Stimulated activated CD4-positive, alpha-beta T cell treated with anti-CD3 and anti-CD28 coated beads, Interleukin-4, amount 100 ng/mL, for 4 hours (primary cell): ENCODE results near the gene ITIH5.
"Not testable (repeated sequence)": the region's sequence is repeated elsewhere in the genome, so short reads cannot be mapped to it uniquely, and the experiment has no call there.

Source experiments
- DNase-seq, 2 experiments: peaks; one replicate each; pipeline ENCODE4 v3.0.0-alpha.2; 2020

The ITIH5 gene

GRCh38 chr10:7686351-7687171, 19.8 kb upstream of the ITIH5 start:
- no peak for DNase-seq

- not testable (repeated sequence) for DNase-seq
Observed at GRCh38 chr10:7680078-7680477, 13.3 kb upstream of the ITIH5 start.

DNA sequence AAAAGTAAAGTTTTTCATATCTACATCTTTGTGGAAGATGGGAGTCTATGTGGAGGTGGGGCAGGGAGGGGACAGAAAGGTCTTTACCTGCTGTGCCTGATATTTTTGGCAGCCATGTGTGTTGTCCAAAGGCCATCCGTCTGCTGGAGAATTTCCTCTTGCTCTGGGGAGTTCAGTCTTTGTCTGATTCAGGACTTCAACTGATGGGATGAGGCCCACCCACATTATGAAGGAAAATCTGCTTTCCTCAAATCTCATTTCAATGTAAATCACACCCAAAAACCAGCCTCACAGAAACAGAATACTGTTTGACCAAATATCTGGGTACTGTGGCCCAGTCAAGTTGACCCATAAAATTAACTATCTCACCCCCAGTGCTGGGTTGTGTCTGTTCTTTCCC, 12.5 kb upstream of the ITIH5 start:
- DNase-seq = no peak

DNA sequence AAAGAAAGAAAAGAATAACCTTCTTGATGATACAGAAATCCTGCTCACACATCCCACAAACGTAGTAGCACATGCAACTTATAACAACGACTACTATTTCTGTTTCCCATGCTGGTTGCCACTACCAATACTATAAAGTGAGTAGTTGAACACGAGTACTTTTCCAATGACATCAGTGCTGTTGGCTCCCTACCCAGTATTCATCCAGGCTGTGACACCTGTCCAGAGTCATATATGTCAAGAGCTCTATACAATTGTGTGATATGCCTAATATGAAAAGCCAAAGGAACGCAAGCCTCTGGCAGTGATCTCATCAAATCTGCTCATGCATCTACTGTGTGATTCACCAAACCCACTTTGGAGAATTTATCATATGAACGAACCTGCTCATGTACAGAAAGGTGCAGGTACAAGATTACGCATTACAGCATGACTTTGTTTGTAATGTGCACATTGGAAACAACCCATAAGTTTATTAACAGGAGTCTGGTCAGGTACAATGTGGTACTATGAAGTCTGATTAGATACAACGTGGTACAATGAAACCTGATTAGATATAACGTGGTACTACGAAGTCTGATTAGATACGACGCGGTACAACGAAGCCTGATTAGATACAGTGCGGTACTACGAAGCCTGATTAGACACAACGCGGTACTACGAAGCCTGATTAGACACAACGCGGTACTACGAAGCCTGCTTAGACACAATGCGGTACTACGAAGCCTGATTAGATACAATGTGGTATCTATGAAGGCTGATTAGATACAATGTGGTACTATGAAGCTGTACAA, 5.8 kb upstream of the ITIH5 start:
- DNase-seq = no peak

DNA sequence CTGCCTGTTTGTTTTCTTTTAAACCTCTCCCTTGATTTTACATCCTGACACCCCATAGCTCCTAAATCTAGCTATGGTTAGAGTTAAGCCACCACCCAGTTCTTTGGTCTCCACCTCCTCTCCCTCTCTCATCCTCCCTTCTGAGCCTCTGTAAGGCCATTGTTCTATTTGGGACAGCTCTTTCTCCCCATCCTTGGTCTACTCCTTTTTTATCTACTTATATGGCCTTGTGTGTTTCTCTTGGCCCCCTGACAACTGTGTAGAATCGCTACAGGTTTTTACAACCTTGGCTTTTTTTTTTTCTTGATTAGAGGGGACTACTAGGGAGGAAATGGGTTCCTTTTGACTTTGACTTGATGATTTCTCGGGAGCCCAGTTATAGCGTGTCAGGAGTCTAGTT, 3.4 kb upstream of the ITIH5 start:
- no peak for DNase-seq

DNA sequence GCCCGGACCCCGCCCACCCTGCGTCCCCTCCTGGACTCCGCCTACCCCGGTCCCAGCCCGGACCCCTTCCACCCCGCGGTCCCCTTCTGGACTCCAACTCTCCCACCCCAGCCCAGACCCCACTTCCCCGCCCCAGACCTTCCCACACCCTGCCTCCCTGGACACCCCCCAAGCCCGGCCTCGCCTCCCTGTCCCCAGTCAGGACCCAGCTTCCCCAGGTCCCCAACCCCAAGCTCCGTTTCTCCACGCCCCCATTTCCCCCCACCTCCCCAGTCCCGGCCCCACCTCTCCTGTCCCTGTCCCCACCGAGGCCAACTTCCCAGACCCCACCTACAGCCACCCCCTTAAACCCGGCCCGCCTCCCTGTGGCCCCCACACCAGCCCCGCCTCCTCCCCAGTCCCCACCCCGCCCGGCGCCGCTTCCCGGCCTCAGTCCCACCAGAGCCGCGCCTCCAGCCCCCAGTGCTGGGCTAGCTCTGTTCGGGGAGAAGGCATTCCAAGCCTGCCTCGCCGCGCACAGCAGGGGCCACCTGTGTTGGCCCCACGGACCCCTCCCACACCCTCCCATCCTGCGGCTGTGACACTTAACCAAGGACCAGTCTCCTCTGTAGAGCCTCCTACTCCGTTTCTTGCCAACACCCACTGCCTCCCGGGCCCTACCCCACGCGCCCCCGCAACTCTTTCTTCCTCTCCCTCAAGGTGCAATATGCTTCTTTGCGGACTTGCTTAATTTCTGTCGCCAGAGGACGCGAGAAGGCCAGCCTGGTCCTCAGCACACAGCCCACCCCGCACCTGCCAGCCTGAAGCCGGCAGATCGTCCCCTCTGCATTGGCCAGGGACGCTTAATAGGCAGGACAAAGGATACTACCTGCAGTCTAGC, 736 bp upstream of the ITIH5 start:
- peak in 1 of 2 experiments; percentile 26 for DNase-seq

DNA sequence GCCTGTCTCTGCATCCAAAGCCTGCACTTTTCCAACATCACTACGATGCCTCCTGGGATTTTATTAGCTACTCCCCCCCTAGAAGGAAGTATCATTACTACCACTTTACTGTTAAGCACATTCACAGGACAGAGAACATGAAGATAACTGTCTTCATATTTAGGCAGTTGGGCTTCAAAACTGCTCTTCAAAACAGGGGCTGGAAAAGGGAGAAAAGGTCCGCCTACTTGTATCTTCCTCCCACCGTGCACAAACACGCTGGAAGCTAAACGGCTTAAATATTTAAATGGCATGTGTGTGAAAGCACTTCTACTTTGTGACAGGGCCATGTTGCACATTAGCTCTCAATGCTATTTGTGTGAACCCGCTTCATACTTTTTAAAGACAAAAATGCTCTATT, 999 bp downstream of the ITIH5 start:
- no peak for DNase-seq

GRCh38 chr10:7664707-7665106, 2.1 kb downstream of the ITIH5 start:
- DNase-seq = no peak

GRCh38 chr10:7662522-7662921, 4.2 kb downstream of the ITIH5 start:
- no peak for DNase-seq

- DNase-seq = no peak
Observed at GRCh38 chr10:7659560-7659959, 7.2 kb downstream of the ITIH5 start.

DNA sequence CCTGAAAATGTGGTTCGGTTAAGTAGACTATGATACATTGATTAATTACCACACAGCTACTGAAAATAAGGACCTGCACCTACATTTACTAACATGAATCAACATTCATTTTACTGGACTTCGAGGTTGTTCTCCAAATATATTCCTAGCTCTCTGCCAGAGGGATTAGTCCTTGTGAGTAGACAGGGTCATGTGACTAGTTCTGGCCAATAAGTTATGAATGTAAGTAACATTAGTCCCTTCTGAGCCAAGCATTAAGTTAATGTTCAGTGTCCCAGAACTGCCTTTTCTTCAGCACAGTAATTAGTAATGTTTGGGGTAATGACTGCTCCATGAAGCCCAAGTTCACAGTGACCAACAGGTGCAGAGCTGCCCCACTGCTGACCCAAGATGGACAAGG, 9.2 kb downstream of the ITIH5 start:
- no peak for DNase-seq

DNA sequence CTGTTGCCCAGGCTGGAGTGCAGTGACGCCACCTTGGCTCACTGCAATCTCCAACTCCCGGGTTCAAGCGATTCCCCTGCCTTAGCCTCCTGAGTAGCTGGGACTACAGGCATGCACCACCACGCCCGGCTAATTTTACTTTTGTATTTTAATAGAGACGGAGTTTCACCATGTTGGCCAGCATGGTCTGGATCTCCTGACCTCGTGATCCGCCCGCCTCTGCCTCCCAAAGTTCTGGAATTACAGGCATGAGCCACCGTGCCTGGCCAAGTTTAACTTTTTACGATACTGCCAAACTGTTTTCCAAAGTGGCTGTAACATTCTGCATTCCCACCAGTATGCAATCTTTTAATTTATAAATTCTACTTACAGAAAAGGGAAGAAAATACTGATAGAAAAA, 9.7 kb downstream of the ITIH5 start:
- DNase-seq = not testable (repeated sequence)

DNA sequence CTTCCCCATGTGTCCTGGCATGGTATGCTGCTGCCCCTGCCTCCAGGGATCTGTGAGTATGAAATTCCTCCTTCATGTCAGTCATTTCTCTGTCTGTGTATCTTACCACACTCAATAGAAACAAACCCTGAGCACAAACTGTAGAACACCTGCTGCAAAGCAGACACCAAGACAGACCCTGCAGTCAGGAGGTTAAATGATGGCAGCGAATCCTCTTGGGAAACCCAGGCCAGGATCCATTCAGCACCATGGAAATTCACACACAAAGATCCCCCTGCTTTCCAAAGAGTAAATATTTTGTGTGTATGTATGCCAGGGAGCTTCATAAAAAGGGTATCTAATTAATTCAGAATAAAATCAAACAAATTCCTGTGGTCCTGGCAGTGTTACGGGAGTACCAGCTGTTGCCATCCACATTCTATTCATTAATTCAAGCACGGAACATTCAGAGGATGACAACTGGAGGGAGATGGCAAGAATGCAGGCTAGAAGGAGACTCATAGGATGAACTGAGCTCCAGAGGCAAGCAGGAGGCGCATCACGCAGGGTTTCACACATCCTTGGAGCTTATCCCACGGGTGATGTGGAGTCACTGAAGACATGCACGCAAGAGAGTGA, 14.8 kb downstream of the ITIH5 start:
- no peak for DNase-seq

- DNase-seq = no peak
Observed at GRCh38 chr10:7649673-7650300, 17.0 kb downstream of the ITIH5 start.

DNA sequence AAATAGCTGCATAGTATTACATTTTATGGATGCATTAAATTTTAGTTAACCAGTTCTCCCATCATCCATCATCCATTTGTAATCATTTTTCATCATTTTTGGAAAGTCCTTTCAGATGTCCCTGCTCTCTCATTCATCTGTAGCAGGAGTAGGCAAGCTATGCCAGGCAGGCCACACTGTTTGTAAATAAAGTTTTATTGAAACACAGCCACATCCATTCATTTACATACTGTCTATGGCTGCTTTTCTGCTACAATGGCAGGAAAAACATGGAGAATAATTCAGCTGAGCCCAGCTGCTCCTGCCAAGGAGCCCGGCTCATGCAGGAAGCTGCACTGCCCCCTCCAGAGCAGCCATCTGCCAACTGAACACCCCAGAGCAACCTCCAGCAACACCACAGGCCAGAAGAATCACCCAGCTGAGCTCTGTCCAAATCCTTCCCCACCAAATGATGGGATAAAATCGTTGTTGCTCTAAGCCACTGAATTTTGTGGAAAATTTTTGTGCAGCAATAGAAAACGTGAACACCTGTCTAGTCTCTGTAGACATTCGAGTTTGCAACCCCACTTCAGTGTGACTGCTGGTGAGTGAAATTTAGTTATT, 19.6 kb downstream of the ITIH5 start:
- no peak for DNase-seq

- no peak for DNase-seq
Observed at GRCh38 chr10:7642491-7643011, 24.2 kb downstream of the ITIH5 start.

- no peak for DNase-seq
Observed at GRCh38 chr10:7635408-7636125, 31.2 kb downstream of the ITIH5 start.

- no peak for DNase-seq
Observed at GRCh38 chr10:7634142-7634894, 32.4 kb downstream of the ITIH5 start.

GRCh38 chr10:7626283-7626682, 40.5 kb downstream of the ITIH5 start:
- DNase-seq = no peak

DNA sequence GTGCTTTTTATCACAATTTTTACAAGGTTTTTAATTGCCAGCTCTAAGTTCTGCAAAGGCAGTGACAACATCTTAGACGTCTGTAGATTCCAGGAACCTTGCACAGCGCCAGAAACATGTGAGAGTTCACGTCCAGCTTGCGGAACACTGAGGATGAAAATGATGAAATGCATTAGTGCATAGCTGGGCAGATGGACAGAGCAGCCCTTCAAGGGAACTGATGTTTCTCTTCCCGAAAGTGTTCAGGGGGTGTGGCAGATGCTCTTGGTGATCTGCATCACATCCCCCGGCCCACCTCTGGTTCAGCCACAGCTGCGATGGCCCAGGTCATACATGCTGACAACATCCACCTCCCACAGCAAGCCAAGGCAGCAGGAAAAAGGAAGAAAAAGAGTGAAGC, 40.9 kb downstream of the ITIH5 start:
- DNase-seq = no peak
